ENCODE measurements around the gene TBC1D7. TPM values are rescaled to one million over a fixed set of nuclear protein-coding genes. Genes with fewer than 3 reads are reported as not detected.

Gene TBC1D7
- polyA plus RNA-seq, 1 experiment = 18.6 TPM

- no peak for DNase-seq (ENCODE audit: low read depth)
- H3K36me3 ChIP-seq (ENCODE audit: control insufficient read depth, insufficient read depth, low read length) = 0 out of 2 replicates have a peak, but pooled peaks cover under 1% of the 10 kb centered on the region
- ChIA-PET CTCF (interaction anchor here (2.0 kb wide), 1 partner anchor 13 kb away, joined by 6 read pairs; no protein-coding TSS in a partner anchor), POLR2A (no interaction called here)
- H3K27me3 ChIP-seq (ENCODE audit: control insufficient read depth, insufficient read depth, low read length) = no peaks in the 10 kb centered on the region
- H3K4me3 ChIP-seq (ENCODE audit: low read depth, low read length) = no peak overlapping the region
- no peak for TF ChIP-seq CTCF (IDR thresholded peaks at IDR 0.05; ENCODE audit: insufficient read depth, low read depth, low read length)
These were observed 39.4 kb downstream of the TBC1D7 start for GRCh38 chr6:13288969-13289391.

GRCh38 chr6:13288481-13288880, 39.9 kb downstream of the TBC1D7 start:
- no peaks in the 10 kb centered on the region for H3K36me3 ChIP-seq (ENCODE audit: control insufficient read depth, insufficient read depth, low read length)
- H3K4me3 ChIP-seq (ENCODE audit: low read depth, low read length) = no peak overlapping the region
- no peak for TF ChIP-seq CTCF (IDR thresholded peaks at IDR 0.05; ENCODE audit: insufficient read depth, low read depth, low read length)
- no peaks in the 10 kb centered on the region for H3K27me3 ChIP-seq (ENCODE audit: control insufficient read depth, insufficient read depth, low read length)
- ChIA-PET POLR2A (no interaction called here), CTCF (interaction anchor here (1.1 to 2.0 kb wide), 2 partner anchors 14 to 43 kb away, joined by 3 to 6 read pairs; no protein-coding TSS in a partner anchor)
- DNase-seq (ENCODE audit: low read depth) = no peak

- POLR2A ChIA-PET = no interaction called here
- CTCF ChIA-PET = no interaction called here
These were observed 41.2 kb downstream of the TBC1D7 start for GRCh38 chr6:13287104-13287503.

GRCh38 chr6:13286181-13286580, 42.2 kb downstream of the TBC1D7 start:
- H3K36me3 ChIP-seq (ENCODE audit: control insufficient read depth, insufficient read depth, low read length) = no peaks in the 10 kb centered on the region
- POLR2A ChIA-PET = no interaction called here
- DNase-seq (ENCODE audit: low read depth) = no peak
- H3K27me3 ChIP-seq (ENCODE audit: control insufficient read depth, insufficient read depth, low read length) = no peaks in the 10 kb centered on the region
- CTCF ChIA-PET = interaction anchor here (0.7 kb wide), 1 partner anchor 106 kb away, joined by 4 read pairs; no protein-coding TSS in a partner anchor
- no peak overlapping the region for H3K4me3 ChIP-seq (ENCODE audit: low read depth, low read length)
- no peak for TF ChIP-seq CTCF (IDR thresholded peaks at IDR 0.05; ENCODE audit: insufficient read depth, low read depth, low read length)

More at GRCh38 chr6:13287104-13287503, 41.2 kb downstream of the TBC1D7 start:
- no peaks in the 10 kb centered on the region for H3K27me3 ChIP-seq (ENCODE audit: control insufficient read depth, insufficient read depth, low read length)
- DNase-seq (ENCODE audit: low read depth) = no peak
- H3K4me3 ChIP-seq (ENCODE audit: low read depth, low read length) = no peak overlapping the region
- TF ChIP-seq CTCF (IDR thresholded peaks at IDR 0.05; ENCODE audit: insufficient read depth, low read depth, low read length) = no peak
- H3K36me3 ChIP-seq (ENCODE audit: control insufficient read depth, insufficient read depth, low read length) = no peaks in the 10 kb centered on the region

GRCh38 chr6:13285705-13286104, 42.6 kb downstream of the TBC1D7 start:
- no peak for DNase-seq (ENCODE audit: low read depth)
- Histone ChIP-seq H3K4me3 (ENCODE audit: low read depth, low read length) (no peak overlapping the region), H3K36me3 (ENCODE audit: control insufficient read depth, insufficient read depth, low read length) (no peaks in the 10 kb centered on the region), H3K27me3 (ENCODE audit: control insufficient read depth, insufficient read depth, low read length) (no peaks in the 10 kb centered on the region)
- POLR2A ChIA-PET = no interaction called here
- CTCF ChIA-PET = interaction anchor here (0.7 to 1.0 kb wide), 2 partner anchors 13 to 106 kb away, joined by 4 read pairs; no protein-coding TSS in a partner anchor
- TF ChIP-seq CTCF (IDR thresholded peaks at IDR 0.05; ENCODE audit: insufficient read depth, low read depth, low read length) = no peak

All from BJ (cell line).